HG02840 (cell line): Measurements from ENCODE around the gene CERS5.

ENCODE experiments used
- ATAC-seq: cut with Tn5 transposase; IDR thresholded peaks from one replicate; pipeline ENCODE4 v1.9.1; 2021; ENCODE audit warnings: mild to moderate bottlenecking, moderate library complexity, moderate number of reproducible peaks; ENCODE audit not compliant: unreplicated experiment, low FRiP score

Gene CERS5

GRCh38 chr12:50167049-50167828 is at the start of gene CERS5:
Gene CERS5 (minus strand): TSS chr12:50167369. CDS start chr12:50167297, 72 bp downstream.
- peak; percentile 95 for ATAC-seq

DNA sequence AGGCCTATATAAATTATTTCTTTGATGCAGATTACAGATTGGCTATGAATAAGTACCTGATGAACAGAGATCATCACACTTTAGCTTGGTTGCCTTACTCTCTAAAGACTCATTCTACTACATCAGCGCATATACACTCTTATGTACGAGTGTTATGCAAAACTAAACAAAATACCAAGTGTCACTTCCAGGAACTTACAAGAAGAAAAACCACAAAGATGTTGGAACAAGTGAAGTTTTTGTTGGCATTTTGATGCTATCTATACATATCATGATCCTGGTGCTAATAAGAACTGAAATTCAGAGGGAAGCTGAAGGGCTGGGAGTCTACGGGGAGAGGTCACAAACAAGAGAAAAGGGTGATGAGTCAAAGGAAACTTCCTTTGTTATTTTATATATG is 47.9 kb upstream of the CERS5 start:
- no peak for ATAC-seq

DNA sequence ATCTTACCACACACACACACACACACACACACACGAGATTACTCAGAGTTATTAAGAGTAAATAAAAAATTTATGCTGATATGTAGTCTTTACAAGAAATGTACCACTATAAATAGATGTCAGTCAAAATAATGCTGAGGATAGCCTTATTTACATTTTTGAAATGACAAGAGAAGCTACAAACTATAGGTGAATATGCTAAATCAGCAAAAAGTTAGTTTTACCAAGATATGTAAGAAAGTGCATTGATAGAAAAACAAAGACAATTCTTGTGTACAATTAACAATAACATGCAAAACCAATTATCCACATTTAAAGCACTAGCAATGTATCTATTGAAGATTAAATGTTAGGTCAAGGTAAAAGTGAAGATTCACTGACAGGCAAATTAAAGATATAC is 46.8 kb upstream of the CERS5 start:
- no peak for ATAC-seq

GRCh38 chr12:50213439-50213838 is 46.3 kb upstream of the CERS5 start:
- no peak for ATAC-seq

DNA sequence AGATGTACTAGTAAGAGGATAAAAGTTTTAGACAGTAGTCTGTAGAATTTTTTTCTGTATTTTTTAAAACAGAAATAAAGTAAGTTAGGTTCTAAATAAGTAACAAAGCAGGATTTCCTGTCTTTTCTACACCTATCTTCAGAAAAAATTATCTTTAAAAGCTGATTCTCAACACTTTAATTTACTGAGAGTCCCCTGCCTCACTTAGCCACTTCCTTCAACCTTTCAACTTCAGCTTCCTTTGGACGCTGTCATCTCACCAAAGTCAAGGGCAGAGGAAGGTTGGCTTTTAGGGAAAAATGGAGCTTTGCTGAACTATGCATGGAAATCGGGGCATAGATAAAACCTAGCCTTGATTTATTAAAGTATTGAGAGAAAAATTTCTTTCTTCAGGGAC is 44.9 kb upstream of the CERS5 start:
- ATAC-seq, result no peak

DNA sequence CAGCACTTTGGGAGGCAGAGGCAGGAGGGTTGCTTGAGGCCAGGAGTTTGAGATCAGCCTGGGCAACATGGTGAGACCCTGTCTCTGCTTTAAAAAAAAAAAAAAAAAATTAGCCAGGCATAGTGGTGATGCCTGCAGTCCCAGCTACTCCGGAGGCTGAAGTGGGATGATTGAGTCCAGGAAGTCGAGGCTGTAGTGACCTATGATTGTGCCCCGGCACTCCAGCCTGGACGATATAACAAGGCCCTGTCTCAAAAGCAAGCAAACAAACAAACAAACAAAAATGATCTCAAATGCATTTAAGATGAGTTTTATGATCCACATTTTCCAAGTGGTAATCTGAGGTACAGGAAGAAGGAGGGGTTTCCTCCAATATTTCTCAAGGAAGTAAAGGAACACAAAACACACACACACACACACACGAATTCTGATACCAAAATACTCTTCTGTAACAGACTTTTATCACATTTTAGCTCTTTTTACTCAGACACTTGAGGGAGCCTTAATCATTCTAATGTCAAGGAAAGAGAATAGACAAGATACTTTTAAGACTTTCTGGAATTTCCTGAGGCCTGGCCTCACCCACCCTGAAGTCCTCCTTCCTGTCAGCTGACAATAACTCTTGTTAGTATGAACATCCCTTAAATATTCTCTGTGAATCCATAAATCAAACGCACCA is 44.4 kb upstream of the CERS5 start:
- no peak for ATAC-seq

GRCh38 chr12:50207424-50207823 is 40.3 kb upstream of the CERS5 start:
- no peak for ATAC-seq

- ATAC-seq, result no peak
These were observed 38.5 kb upstream of the CERS5 start for GRCh38 chr12:50205648-50206047.

- no peak for ATAC-seq
These were observed 36.5 kb upstream of the CERS5 start for GRCh38 chr12:50203691-50204090.

GRCh38 chr12:50201987-50202521 is 34.9 kb upstream of the CERS5 start:
- no peak for ATAC-seq

DNA sequence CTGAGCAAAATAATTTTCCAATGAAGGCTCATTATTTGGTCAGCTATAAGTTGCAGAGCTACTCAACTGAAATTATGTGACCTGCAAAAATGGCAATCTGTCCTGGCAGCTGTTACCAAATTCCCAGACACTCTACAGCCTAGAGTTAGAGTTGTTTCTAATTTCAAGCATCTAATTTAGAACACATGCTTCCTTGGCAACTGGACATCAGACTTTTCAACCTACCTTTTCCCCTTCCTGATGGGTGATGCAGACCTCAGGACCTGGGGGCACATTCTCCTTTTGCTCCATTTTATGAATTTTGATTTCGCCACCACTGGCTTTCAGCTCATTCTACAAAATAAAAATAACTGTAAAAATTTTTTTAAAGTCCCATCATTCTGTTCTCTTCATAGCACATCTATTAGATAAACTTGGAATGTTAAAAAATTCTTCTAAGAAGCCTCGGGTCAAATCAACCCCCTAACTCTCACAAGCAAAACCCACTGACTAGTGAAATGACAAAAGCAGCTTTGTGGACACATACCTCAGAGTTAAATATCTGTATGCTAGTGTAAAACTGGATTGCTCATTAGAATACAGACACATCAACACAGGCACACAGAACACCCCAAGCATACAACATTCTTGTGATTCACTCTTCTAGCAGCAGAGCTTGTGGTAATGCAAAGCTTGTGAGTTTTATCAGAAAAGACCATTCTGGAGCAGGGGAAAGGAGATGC is 33.5 kb upstream of the CERS5 start:
- ATAC-seq, result no peak

DNA sequence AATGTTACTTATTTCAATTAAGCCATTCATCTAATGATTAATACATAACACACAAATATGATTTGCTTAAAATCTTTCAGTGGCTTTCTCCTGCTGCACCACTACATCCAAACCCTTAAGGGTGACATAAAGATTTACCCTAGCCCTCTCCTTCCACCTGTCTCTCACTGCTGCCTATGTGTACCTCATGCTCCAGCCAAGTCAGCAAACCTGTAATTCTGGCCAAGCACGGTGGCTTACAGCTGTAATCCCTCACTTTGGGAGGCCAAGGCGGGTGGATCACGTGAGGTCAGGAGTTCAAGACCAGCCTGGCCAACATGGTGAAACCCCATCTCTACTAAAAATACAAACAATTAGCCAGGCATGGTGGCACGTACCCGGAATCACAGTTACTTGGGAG is 31.7 kb upstream of the CERS5 start:
- no peak for ATAC-seq

GRCh38 chr12:50197297-50197727 is 30.1 kb upstream of the CERS5 start:
- ATAC-seq, result no peak

- ATAC-seq, result no peak
These were observed 29.4 kb upstream of the CERS5 start for GRCh38 chr12:50196537-50196936.

DNA sequence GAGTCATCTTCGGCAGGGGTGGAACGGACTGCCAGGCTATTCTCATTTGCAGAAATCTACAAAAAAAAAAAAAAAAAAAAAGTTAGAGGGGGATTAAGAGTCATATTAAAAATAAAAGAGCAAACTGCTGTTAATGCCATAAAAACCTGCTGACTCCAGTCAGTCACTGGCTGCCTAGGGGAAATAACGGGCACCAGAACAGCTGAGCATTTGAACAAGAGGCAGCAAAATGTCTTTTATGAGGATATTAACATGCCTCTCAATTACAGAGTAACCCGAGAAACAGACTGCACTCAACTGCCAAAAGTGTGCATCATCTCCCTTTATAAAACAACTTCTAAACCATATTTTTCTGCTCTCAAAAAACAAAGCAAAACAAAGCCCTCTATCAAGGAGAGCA is 28.7 kb upstream of the CERS5 start:
- ATAC-seq, result no peak

- no peak for ATAC-seq
These were observed 25.7 kb upstream of the CERS5 start for GRCh38 chr12:50192908-50193307.

GRCh38 chr12:50192236-50192635 is 25.1 kb upstream of the CERS5 start:
- no peak for ATAC-seq

DNA sequence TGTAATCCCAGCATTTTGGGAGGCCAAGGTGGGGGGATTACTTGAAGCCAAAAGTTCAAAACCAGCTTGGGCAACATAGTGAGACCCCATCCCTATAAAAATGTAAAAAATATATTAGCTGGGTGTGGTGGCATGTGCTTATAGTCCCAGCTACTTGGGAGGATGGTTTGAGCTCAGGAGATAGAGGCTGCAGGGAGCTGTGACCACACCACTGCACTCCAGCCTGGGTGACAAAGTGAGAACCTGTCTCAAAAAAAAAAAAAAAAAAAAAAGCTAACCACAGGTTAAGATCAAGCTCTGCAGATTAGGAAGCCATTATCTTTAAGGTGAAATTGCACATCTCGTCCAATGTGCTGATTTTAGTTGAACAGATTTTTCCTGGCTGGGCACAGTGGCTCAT is 23.7 kb upstream of the CERS5 start:
- no peak for ATAC-seq

DNA sequence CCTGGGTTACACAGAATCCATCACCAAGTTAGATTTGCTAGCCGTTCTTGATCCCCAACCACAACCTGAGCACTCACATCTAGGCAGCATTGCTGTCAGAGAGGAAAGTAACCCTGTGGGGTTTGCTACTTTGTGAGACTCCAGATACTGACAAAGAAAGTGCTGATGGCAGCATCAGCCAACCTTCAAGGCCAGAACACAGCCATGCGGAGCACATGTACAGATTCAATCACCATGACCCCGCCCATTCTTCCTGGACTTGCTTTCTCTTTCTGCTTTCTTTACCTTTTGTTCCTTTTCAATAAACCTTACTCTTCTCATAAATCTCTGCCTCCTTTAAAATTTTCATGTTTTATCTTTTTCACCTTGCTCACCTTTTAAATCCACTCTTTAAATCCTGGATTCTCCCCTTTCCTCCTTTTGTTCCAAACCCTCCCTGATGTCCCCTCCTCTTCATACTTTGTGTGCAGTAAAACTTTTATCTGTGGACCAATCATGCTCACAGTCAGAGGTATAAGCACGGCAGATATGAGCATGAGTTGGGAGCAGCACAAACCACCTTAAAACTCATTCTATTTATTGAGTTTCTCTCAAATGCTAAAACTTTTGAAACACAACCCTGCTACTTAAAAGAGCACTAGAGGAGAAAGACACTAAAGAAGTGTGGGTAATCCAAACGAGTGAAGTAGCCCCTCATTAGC is 21.9 kb upstream of the CERS5 start:
- ATAC-seq, result no peak

DNA sequence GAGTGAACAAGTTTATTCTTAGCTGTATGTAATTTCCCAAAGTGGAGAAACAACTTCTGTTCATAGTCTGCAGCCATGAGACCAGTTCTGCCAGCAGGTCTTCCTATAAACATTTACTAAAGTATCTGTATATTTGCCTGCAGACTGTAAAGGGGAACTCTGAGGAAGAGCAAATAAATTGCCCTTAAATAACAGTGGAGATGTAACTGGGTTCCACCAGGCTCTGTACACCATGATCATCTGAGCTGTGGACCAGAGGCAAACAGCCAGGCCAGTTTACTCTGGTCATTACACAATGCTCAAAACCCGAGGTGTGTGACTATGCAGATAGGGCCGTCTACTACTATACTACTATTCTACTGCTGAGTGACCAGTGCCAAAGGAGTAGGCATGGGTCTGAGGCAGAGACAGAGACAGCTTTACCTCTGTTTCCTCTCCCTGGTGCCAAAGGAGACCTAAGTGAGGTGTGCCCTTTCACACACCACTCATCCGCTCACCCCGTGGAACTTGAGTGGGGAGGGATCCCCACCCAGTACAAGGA is 21.1 kb upstream of the CERS5 start:
- no peak for ATAC-seq
